HG03139 (cell line): ENCODE results near the gene CRCP.
"Not testable (repeated sequence)": the region's sequence is repeated elsewhere in the genome, so short reads cannot be mapped to it uniquely, and the experiment has no call there.

Source experiments
- ATAC-seq: cut with Tn5 transposase; IDR thresholded peaks from one replicate; pipeline ENCODE4 v1.9.1; 2021; ENCODE audit not compliant: unreplicated experiment

Gene CRCP

DNA sequence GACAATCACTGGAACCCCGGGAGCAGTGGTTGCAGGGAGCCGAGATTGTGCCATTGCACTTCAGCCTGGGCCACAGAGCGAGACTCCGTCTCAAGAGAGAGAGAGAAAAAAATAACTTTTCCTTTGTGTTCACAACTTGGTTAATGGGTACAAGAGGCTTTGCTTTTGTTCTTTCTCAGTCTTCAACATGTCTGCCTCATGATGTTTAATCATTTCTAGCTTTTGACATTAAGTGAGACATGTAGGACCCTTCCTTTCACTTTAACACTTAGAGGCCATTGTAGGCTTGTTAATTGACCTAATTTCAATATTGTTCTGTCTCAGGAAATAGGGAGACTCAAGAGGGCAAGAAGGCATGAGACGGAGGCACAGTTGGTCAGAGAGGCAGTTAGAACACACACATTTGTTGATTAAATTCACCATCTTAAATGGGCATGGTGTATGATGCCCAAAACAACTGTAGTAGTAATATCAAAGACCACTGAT is 9.3 kb upstream of the CRCP start:
- ATAC-seq = no peak

- ATAC-seq = not testable (repeated sequence)
These were observed 6.2 kb upstream of the CRCP start for GRCh38 chr7:66108410-66108809.

- no peak for ATAC-seq
These were observed 3.8 kb upstream of the CRCP start for GRCh38 chr7:66110856-66111255.

GRCh38 chr7:66116680-66117420 is 2.2 kb downstream of the CRCP start:
- ATAC-seq = not testable (repeated sequence)

DNA sequence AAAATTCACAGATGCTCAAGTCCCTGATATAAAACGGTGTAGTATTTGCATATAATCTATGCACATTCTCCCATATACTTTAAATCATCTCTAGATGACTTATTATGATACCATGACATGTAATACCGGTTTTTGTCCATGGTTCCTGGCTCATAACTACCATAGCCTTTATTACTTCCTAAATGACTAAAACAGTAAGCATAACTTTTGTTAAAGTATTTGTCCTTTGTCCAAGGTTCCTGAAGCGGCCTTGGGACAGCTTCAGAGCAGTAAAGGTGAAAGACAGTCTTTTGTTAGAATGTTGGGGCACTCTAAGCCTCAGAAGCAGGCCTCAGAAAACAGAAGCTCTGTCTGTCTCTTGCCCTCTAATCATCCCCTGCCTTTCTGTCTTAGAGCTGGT is 4.0 kb downstream of the CRCP start:
- no peak for ATAC-seq

DNA sequence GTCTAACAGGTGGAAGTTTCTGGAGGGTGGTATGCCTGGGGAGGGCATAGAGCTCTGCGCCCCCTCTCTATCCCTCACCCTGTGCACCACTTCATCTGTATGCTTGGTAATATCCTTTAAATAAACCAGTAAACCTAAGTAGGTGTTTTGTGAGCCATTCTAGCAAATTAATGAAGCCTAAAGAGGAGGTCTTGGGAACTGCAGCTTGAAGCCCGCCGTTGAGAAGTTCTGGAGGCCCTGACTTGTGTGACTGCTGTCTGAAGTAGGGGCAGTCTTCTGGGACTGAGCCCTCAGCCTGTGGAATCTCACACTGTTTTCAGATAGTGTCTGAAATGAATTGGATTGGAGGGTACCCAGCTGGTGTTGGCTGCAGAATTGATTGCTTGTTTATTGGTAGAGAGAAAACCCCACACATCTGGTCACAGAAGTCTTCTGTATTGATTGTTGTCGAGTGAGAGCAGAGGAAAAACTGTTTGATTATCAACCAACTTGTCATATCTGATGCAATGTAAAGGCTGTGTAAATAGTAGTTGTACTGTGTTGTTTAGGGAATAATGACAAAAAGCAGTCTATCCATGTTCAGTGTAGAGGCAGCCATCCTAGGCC is 4.7 kb downstream of the CRCP start:
- ATAC-seq = no peak

DNA sequence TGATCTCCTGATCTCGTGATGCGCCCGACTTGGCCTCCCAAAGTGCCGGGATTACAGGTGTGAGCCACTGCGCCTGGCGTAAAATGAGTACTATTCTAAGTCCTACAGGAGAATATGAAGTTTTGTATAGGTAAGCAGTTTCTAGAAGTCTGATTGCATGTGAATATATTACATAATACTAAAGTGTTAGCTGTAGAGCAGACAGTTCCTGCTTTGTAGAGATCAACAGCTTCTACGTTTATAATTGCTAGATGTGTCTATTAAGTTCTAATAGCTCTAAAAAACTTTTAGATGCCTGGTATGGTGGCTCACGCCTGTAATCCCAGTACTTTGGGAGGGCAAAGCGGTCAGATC is 8.5 kb downstream of the CRCP start:
- no peak for ATAC-seq

DNA sequence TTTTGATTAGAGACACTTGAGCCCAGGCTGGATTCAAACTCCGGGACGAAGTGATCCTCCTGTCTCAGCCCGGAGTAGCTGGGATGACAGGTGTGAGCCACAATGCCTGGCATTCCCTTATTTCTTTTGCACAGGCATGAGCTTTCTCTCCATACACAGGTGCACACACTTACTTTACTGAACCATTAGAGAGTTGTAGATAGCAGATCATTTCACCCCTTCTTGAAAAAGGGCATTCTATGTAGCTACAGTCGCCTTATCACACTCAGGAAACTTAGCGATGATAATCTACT is 9.9 kb downstream of the CRCP start:
- not testable (repeated sequence) for ATAC-seq

DNA sequence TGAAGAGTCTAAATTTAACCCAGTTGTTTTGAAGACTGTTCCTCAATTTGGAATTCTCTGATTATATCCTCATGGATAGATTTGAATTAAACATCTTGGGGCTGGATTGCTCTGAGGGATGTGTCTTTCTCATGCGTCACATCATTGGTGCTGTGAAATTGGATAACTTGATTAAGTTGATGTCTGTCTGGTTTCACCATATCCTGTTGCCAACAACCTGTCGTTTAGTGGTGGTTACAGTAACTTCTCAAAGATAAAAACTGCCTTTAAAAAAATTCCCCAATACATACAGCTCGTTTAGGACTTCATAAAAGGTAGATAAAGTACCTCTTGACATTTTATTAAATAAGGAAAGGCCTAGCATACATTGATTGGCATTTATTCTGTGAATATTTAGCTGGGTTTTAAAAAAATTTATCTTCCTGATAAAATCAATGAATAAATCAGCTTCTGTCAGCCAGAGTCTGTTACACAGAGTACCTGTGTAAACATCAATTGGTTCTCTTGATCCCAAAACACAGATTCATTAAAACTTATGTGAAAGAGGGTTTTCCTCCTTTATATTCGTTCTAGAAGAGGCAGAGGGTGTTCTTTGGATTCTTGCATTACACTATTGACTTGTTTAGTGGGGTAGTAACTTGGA is 10.5 kb downstream of the CRCP start:
- ATAC-seq = no peak

DNA sequence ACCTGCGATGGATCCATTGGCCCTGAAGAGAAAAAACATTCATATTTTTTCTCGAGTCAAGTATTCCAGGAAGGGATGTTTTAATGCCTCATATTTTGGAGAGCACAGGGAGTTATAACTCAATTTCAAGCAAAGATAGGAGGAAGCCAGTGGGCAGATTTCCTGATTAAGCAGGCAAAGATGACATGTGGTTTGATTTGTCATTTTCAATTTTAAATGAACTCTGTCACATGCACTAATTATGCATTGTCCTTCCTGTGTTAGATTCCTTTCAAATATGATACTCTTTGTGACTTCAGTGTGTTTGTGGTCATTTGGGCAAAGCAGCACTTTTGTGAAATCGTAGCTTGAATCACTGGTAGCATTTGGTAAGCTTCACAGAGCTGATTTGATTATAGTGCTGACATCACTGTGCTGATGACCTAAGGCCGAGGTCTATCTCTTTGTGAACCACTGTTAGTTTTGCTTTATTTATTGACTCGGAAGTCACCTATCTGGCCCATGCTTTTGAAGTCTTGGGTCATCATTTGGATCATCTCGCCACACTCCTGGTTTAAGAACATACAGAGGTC is 11.2 kb downstream of the CRCP start:
- ATAC-seq = not testable (repeated sequence)

GRCh38 chr7:66127172-66127571 is 12.5 kb downstream of the CRCP start:
- ATAC-seq = not testable (repeated sequence)

DNA sequence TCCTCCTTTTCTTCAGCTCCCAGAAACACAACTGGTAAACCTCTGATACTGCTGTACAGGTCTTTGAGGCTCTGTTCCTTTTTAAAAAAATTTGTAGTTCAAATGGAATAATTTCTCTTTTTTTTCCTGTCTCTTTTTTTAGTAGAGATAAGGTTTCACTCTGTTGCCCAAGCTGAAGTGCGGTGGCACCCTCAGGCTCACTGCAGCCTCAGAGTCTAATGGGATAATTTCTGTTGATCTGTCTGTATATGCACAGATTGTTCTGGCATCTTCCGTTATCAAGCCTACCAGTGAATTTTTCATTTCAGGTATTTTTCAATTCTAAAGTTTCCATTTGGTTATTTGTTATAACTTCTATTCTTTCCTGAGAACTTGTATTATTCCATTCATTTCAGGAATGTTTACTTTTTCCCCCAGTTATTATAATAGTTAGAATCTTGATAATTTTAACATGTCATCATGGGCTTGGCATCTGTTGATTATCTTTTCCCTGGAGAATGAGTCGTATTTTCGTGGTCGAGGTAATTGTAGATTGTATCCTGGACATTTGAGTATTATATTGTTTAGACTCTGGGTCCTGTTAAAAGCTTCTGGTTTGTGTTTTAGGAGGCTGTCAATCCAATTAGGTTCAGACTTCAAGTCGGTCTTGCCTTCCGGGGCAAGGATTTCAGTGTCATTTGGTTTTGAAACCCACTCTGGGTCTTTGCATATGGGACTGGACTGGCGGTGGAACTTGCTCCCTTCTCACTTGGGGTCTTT is 24.5 kb downstream of the CRCP start:
- no peak for ATAC-seq

DNA sequence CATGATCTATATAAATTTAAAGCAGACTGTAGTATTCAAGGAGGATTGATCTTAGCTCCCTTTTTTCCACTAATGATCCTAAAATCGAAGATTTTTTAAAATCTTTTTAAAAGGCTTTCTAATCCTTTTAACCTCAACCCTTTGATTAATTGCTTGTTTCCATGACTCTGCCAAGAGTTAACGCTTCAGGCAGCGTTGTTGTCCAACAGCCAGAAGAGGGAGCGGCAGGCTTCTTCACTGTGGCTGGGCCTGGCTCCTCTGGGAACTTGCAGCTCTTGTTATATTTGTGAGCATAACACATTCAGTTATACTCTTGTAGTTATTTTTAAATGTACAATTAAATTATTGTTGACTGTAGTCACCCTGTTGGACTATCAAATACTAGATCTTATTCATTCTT is 26.3 kb downstream of the CRCP start:
- no peak for ATAC-seq

DNA sequence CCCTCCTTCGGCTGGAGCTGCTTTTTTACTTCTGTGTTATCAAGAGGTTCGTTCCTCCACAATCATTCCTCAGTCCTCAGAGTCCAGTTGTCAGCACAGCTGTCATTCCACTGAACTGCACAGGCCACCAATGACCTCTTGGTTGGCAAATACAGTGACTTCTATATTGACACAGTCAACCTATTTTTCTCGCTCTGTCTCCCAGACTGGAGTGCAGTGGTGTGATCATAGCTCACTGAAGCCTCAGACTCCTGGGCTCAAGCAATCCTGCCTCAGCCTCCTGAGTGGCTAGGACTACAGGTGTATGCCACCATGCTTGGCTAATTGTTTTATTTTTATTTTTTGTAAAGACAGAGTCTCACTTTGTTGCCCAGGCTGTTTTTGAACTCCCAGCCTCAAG is 27.7 kb downstream of the CRCP start:
- ATAC-seq = no peak

DNA sequence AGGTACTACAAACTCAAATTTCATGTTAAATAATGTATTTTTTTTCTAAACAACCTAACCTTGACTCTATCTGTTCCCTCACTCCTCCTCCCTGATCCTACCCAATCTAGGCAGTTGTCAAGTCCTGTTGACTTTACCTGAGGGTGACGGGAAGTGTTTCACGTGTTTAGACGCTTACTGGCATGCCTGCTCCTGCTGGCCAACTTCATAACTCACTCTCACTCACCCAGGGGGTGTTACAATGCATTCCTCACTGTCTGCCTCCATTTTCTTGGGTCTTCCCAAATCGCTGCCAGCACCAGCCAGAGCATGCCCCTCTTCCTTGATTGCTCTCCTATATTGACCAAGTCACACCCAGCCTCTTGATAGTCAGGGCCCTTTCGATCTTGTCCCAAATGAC is 28.3 kb downstream of the CRCP start:
- no peak for ATAC-seq

GRCh38 chr7:66143876-66144332 is 29.3 kb downstream of the CRCP start:
- no peak for ATAC-seq

DNA sequence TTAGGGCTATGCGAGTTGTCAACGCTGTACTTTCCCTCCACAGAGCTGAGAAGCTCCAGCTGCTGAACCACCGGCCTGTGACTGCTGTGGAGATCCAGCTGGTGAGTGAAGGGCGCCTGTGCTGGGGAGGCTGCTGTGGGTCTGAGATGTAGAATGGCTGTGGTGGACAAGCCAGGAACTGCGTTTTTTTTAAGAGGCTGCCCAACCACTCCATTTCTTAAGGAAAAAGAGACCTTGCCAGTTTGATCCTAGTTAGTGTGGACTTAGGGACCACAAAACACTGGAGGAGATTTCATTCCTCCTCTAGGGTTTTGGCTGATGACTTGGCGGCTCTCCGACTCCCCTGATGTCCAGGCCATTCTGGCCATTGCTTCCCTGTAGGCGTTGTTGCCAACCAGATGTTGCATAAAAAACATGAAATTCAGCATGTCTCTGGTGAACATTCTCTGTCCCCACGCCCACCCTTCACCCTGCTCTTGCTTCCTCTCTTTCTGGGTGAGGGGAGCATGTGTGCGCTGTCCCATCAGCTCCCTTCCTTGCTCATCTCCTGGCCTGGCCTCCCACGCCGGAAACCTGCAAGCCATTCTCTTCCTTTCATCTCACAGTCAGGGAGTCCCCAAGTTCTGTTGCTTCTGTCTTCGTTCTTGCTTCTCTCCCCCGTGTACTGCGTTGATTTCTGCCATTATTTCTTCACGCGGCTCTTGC is 30.9 kb downstream of the CRCP start:
- ATAC-seq = no peak

DNA sequence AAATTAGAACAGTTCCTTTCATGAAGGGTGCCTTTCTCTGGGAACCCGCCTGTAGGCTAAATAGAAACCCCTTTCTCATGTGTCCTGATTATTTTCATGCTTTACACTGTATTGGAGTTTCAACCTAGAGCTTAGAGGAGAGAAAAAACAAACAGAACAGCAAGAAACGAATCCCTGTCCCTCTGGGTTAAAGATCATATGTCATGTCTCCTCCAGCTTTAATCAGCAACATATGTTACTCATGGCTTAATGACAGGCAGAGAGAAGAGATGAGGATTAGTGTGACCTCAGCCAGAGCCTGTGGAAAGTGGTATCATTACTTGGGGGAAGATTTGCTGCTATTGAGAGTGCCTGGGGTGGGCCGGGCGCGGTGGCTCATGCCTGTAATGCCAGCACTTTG is 32.1 kb downstream of the CRCP start:
- ATAC-seq = no peak

GRCh38 chr7:66147657-66148056 is 33.0 kb downstream of the CRCP start:
- not testable (repeated sequence) for ATAC-seq

- ATAC-seq = no peak
These were observed 35.8 kb downstream of the CRCP start for GRCh38 chr7:66150471-66150870.
